HG03558 (cell line): Measurements from ENCODE around the gene CTRB1.
"Not testable (repeated sequence)": the region's sequence is repeated elsewhere in the genome, so short reads cannot be mapped to it uniquely, and the experiment has no call there.

Experiments
- ATAC-seq: cut with Tn5 transposase; IDR thresholded peaks from one replicate; pipeline ENCODE4 v1.9.1; 2021; ENCODE audit warnings: moderate number of reproducible peaks; ENCODE audit not compliant: unreplicated experiment; ENCODE audit errors: extremely low read depth

CTRB1 gene

DNA sequence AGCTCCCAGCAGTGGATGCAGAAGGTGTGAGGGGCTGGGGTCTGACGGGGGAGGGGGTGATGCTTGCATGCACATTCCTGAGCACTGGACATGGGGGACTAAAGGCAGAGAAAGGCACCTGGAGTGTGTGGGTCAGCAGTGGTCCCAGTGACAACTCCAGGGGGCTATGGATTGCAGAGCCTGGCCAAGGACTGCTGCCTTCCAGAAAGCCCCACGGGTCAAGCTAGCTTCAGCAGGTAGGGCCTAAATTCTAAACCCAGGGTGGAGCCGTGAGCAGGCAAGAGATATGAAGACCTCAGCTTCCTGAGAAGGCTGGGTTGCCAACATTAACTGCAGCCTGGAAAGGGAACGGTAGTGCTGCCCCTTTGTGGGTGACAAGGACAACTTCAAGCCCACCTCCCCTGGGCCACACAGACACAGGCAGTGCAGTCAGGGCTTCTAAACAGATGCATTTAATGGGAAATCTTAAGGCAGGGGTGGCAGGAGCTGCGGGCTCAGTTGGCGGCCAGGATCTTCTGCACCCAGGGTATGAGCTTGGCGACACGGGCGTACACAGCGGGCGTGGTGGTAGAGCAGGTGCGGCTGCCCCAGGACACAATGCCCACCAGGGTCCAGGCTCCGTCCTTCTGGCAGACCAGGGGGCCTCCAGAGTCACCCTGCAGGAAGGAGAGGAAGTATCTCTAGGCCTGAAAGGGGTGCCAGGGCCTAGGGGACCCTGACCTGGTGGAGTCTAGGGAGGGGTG is 14.9 kb upstream of the CTRB1 start:
- ATAC-seq, result no peak

DNA sequence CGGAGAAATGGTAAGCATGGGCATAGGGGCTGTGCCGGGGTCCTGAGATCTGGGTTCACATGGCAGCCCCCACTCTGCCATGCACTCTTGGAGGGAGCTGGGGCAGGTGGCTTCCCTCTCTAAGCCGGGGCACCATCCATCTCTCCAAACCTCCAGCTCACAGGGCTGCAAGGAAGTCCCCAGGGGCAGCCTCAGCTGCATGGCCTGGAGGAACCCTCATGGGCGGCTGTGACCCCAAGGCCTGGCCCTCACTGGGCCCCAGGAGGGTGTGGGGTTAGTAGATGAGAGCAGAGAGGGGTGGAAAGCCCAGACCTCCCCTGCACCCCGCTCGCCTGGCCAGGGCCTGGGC is 14.4 kb upstream of the CTRB1 start:
- ATAC-seq, result no peak

DNA sequence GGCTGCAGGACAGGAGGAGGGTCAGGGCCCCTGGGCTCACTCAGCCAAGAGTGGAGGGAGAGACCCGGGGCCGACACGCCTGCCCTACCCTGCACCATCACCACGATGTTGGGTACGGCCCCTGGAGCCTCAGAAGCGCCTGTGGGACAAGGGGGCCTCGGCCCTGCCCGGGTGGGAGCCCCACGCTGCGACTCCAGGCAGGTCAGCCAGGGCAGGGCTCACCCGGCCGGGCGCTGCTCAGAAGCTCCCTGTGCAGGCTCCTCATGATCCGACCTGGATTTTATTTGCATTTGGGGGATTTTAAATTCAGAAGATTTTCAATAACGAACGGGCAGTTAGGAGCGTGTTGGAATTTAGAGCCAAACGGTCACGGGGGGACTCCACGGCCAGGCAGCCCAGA is 13.9 kb upstream of the CTRB1 start:
- not testable (repeated sequence) for ATAC-seq

DNA sequence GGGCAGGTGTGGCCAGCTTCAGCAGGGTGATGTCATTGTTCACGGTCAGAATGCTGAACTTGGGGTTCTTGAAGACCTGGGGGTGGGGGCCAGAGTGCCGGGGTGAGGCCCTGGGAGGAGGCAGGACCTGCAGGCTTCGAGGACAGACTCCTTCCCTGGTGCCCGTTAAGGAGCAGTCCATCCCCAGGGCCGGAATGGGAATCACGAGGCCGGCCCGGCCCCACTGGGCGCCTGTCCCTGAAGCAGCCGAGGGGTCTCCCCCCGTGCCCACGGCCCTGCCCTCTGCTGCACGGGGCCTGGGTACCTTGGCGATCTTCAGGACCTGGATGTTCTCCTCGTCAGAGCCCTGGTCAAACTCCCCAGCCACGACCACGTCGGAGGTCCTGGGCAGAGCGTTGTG is 13.3 kb upstream of the CTRB1 start:
- not testable (repeated sequence) for ATAC-seq

DNA sequence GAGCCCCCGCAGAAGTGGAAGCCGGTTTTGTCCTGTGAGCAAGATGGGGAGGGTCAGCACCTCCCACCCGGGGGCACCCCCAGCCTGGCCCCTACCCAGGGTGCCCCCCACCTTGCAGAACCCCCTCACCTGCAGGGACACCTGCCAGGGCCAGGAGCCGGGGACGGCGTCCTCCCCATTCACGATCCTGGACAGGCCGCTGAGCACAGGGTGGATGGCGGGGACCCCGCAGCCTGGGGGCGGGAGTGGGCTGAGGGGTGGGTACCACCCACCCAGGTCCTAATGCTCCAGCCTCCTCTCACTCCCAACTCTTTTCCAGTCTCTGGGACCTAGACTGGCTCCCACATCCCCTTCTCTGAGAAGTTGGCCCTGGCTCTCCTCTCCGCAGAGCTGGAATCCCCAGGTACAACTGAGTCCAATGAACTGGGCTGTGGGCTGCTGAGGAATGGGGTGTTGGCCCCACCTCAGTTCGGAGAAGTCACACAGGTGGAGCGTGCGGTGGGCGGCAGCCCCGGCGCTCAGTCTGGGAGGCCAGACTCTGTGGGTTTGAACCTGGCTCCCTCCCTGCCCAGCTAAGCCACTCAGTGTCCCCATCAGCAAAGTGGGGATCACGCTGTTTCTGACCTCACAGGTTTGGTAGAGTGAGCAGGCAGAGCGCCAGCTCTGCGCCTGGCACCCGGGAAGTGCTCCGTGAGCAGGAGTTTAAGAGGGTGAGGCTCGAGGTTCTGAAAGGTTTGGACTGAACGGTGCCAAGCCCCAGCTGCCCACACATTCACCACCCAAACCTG is 12.6 kb upstream of the CTRB1 start:
- ATAC-seq, result not testable (repeated sequence)

DNA sequence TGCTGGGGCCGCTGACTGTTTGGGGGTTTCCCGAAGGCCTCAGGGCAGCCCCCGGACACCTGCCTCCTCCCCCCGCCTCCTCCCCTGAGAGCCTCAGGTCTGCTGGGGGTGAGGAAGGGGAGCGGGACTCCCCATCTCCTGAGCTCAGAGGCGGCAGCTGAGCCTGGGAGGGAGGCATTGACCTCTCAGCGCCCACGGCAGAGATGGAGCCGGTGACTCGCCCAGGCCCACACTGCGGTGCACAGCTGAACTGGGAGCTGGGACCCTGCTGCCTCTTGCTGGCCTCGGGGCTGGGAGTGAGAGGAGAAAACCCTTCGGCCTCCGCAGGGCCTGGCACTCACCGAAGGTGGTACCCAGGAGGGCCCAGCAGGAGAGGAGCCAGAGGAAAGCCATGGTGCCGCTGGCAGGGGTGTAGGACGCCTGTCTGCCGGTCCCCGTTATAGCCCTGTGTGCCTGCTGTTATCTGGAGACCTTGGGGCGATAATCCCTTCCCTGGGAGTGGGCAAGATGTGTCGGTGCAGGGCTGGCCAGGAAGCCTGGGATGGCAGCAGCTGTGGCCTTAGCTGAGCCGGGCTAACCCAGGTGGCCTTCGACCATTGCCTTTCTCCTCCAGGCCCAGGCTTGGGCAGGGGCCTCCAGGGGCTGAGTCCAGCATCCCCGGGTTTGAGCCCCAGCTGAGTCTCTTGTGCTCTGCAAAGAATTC is 11.9 kb upstream of the CTRB1 start, which contains the start of gene CTRB2:
Gene CTRB2, minus strand, starts transcription at position 413 of the 703 bp plus-strand sequence. Its CDS starts 20 bp downstream, at position 393.
- no peak for ATAC-seq

DNA sequence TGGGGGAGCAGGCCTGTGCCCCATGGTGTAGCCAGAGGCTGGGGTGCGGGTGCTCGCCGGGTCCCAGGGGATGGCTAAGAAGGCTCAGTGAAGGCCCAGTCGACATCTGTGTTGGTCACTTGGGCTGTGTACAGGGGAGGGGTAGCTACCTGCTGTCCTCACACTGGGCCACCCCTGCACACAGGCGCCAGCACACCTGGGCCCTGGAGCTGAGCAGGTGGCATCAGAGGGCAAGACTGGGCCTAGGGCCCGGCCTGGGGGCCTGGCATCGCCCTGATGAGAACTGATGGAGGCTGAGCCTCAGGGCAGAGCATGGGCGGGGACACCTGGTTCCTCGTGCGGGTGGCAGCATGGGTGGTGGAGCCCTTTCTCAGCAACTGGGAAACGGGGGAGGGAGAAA is 11.0 kb upstream of the CTRB1 start:
- ATAC-seq, result no peak

DNA sequence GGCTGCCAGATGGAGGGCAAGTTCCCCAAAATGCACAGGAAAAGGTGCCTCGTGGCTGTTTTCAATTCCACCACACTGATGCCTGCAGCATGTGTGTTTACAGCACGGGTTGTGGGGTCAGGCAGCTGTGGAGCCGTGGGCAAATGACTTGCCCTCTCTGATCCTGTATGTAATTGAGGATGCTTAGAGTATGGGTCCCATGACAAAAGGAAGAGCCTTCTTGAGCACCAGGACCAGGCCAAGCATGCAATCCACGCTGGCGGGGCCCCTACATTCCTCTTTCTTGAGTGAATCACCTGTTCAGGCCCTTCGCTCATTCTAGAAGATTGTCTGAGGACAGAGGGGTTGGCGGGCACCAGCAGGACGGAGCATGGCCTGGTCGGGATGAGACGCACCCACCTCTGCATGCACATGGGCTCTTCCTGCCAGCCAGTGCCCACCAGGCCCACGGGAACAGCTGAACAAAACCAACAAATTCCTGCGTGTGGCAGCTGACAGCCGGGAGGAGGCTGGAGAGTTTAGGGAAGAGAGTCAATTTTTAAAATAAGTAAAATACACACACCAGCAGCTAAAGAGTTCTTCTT is 10.5 kb upstream of the CTRB1 start:
- no peak for ATAC-seq

DNA sequence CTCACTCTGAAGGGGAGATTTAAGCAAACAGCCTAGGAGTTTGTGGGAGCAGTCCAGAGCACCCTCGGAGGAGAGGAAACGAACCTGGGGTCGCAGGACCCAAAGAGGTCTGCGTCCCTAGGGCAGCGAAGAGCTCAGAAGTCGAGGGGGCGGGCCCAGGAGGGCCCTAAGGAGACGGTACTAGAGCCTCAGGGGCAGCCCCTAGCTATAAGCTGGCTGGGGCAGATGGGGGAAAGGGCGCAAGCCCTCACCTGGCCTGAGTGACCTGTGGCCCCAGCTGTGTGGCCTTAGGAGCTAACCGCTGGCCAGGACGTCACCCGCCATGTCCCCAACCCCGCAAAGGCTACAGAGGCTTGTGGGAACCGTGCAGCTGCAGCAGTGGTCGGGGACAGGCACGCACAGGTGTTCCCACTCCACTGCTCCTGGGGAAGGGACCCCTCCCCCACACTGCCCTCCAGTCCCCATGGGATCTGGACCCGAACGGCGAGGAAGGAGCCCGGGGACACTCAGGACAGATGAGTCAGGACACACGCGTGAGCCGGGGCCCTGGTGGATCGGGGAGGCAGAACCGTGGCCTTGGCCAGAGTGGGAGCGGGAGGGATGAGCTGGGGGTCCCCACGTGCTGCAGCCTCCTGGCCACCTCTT is 9.8 kb upstream of the CTRB1 start:
- no peak for ATAC-seq

DNA sequence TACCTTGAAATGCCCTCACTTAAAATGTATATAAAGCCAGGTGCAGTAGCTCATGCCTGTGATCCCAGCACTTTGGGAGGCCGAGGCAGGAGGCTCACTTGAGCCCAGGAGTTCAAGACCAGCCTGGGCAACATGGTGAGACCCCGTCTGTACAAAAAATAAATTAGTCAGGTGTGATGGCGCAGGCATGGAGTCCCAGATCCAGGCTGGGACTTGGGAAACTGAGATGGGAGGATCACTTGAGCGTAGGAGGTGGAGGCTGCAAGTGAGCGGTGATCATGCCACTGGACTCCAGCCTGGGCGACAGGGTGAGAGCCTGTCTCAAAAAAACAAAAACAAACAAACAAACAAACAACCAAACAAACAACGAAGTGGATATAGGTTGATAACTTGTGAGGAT is 9.3 kb upstream of the CTRB1 start:
- not testable (repeated sequence) for ATAC-seq

DNA sequence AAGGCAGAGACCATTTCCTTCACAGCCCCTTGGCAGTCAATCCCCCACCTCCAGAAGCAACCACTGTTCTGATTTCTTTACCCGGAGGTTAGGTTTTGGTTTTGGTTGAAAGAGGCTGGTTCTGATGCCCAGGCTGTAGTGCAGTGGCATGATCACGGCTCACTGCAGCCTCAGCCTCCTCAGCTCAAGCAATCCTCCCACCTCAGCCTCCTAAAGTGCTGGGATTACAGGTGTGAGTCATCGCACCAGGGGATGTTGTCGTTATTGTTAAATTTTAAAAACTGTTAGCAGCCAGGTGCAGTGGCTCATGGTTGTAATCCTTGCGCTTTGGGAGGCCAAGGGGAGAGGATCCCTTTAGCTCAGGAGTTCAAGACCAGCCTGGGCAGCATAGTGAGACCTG is 8.8 kb upstream of the CTRB1 start:
- ATAC-seq, result no peak

DNA sequence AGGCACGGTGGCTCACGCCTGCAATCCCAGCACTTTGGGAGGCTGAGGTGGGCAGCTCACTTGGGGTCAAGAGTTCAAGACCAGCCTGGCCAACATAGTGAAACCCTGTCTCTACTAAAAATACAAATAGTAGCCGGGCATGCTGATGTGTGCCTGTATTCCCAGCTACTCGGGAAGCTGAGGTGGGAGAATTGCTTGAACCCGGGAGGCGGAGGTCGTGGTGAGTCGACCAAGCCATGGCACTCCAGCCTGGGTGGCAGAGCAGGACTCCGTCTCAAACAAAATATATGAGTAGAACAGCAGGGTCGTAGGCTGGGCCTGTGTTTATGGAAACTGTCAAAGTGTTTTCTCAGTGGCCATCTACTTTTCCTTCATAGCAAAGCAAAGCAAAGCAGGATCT is 7.5 kb upstream of the CTRB1 start:
- not testable (repeated sequence) for ATAC-seq

DNA sequence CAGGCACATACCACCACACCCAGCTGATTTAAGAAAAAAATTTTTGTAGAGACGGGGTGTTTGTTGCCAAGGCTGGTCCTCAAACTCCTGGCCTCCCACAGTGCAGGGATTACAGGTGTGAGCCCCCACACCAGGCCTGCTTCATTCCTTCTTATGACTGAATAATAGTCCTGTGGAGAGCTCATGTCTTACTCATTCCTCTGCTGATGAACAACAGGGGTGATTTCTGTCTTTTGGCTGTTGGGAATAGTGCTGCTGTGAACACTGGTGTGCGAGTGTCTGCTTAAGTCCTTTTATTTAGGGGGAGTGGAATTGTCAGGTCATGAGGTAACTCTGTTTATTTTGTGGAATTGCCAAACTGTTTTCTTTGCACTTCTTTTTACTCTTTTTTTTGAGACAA is 2.7 kb upstream of the CTRB1 start:
- no peak for ATAC-seq

DNA sequence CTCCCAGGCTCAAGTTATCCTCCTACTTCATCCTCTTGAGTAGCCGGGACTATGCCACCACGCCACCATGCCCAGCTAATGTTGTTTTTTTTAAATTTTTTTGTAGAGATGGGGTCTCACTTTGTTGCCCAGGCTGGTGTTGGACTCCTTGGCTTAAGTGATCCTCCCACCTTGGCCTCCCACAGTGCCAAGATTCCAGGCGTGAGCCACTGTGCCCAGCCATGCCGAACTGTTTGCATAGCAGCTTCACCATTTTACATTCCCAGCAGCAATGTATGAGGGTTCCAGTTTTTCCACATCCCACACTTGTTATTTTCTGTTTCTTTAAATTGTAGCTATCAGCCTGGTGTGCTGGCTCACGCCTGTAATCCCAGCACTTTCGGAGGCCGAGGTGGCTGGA is 2.2 kb upstream of the CTRB1 start:
- no peak for ATAC-seq

DNA sequence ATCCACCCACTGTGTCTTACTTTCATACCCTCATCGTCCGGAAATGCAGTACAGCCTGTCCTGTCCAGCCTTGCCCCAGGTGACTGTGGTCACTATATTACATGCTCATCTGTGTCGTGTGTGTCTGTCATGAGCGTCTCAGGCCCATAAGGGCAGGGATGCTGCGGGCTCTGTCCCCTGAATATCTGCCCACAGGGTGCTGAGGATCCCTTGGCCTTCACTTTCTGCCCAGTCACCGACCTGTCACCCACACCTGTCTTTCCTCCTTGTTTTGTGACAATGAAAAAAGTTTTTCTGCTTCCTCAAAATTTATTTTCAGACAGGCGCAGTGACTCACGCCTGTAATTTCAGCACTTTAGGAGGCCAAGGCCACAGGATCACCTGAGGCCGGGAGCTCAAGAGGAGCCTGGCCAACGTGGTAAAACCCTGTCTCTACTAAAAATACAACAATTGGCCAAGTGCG is 1.4 kb upstream of the CTRB1 start:
- ATAC-seq, result no peak

DNA sequence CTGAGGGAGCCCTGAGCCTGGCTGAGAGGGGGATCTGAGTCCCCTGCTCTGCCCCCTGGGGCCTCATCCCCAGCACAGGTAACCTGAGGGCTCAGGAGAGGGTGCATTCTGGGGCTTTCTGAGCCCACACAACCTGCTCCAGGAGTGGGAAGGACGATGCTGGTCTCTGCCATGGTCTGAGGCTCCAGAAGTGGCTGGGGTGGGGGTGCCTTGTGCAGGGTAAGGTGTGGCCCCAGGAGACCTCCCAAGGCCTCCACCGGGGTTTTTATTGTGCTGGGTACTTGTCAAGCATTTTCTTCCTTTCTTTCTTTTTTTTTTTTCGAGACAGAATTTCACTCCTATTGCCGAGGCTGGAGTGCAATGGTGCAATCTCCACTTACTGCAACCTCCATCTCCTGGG is 300 bp downstream of the CTRB1 start:
- no peak for ATAC-seq

DNA sequence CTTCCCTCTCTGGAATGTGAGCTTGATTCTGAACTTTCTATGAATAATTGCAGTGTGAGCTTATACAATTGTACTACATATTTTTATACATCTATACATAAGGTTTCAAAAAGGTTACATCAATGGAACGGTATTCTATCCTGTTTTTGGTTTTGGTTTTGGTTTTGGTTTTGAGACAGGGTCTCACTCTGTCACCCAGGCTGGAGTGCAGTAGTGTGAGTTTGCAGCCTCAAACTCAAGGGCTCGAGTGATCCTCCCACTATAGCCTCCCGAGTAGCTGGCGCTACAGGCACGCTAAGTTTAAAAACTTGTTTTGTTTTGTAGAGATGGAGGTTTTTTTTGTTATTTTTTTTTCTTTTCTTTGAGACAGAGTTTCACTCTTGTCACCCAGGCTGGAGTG is 1.1 kb downstream of the CTRB1 start:
- ATAC-seq, result no peak

DNA sequence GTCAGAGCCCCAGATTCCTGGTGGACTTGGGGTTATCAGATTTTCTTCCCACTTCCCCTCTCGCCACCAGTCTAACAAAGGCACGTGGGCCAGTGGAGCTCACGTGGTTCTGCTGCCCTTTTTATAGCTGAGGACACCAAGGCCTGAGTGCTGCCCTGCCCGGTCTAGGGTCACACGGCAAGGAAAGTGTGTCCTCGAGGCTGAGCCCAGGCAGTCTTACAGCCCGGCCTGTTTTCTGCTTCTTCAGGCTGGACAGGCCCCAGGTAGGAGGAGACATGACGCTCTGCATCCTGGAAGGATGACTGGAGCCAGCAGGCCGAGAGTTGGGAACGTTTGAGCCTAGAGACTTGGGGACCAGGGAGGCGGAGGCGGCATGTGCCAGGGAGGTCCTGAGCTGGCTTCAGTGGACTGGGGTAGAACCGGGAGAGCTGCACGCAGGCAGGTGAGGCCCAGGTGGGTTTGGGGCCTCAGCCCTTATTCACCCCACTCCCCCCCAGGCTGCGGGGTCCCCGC is 3.5 kb downstream of the CTRB1 start:
- ATAC-seq, result no peak

DNA sequence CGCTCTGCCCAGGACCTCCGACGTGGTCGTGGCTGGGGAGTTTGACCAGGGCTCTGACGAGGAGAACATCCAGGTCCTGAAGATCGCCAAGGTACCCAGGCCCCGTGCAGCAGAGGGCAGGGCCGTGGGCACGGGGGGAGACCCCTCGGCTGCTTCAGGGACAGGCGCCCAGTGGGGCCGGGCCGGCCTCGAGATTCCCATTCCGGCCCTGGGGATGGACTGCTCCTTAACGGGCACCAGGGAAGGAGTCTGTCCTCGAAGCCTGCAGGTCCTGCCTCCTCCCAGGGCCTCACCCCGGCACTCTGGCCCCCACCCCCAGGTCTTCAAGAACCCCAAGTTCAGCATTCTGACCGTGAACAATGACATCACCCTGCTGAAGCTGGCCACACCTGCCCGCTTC is 4.3 kb downstream of the CTRB1 start:
- not testable (repeated sequence) for ATAC-seq
